SK-N-SH (cell line): ENCODE results near the gene PPRC1.

ENCODE experiments used
- EP300 ChIP-seq, 2 experiments: IDR thresholded peaks; 2 replicates each; pipeline versions ENCODE4 v1.4.0 to v1.6.1; 2012; ENCODE audit warnings: borderline replicate concordance in 1 of 2, low read depth in 1 of 2, low read length in 1 of 2
- GATA2 ChIP-seq: sonication (generic); formaldehyde crosslinking; IDR thresholded peaks from 2 replicates; pipeline ENCODE4 v1.5.0; 2020; ENCODE audit warnings: mild to moderate bottlenecking, missing genetic modification reagents
- POLR2AphosphoS5 ChIP-seq: IDR thresholded peaks from 2 replicates; pipeline ENCODE4 v1.6.1; 2012; ENCODE audit warnings: low read depth, low read length
- RAD21 ChIP-seq: IDR thresholded peaks from 2 replicates; pipeline ENCODE4 v1.6.1; 2012; ENCODE audit warnings: mild to moderate bottlenecking, low read length
- YY1 ChIP-seq: IDR thresholded peaks from 2 replicates; pipeline ENCODE4 v1.4.0; 2012; ENCODE audit warnings: low read depth, mild to moderate bottlenecking
- TF ChIP-seq, protein P1 (sequence below): fragments of 200-600 bp; sonication (generic); IDR thresholded peaks from 2 replicates; pipeline ENCODE4 v1.6.1; 2017; ENCODE audit warnings: antibody characterized with exemption, mild to moderate bottlenecking, moderate library complexity

DNA sequence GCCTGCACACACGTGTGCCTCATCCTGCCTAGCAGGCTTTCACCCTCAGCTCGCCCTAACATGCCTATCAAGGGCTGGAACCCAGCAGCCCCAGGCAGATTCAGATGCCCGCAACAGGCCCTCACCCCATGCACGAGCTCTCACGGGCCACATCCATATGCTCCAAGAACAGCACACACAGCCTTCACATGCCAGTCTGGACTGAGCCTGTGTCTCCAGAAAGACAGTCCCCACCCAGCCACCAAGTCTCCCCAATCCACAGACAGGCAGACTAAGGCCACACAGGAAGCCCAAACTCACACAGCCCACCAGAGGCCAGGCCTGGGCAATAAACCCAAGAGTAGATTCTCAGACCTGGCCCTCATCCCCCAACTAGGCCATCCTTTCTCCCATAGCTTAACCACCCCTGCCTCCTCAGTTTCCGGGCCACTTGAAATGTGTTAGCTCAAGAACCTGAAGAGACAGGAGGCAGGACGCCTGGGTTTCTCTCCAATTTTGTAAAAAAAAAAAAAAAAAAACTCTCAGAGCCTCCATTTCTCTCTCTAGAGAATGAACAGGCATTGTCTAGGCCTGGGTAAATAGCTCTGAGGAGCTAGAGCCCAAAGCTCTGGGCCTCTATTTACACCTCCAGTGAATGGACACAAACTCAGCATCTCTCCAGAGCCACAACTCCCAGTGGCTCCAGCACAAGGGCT lies 19.4 kb upstream of the PPRC1 start:
- TF ChIP-seq GATA2 (CRISPR knock-in tag) (no peak), EP300 (IDR thresholded peaks at IDR 0.05; ENCODE audit: borderline replicate concordance in 1 of 2, low read depth in 1 of 2, low read length in 1 of 2) (no peak), POLR2AphosphoS5 (no peak), RAD21 (no peak), YY1 (no peak)
- TF ChIP-seq, protein P1, sequence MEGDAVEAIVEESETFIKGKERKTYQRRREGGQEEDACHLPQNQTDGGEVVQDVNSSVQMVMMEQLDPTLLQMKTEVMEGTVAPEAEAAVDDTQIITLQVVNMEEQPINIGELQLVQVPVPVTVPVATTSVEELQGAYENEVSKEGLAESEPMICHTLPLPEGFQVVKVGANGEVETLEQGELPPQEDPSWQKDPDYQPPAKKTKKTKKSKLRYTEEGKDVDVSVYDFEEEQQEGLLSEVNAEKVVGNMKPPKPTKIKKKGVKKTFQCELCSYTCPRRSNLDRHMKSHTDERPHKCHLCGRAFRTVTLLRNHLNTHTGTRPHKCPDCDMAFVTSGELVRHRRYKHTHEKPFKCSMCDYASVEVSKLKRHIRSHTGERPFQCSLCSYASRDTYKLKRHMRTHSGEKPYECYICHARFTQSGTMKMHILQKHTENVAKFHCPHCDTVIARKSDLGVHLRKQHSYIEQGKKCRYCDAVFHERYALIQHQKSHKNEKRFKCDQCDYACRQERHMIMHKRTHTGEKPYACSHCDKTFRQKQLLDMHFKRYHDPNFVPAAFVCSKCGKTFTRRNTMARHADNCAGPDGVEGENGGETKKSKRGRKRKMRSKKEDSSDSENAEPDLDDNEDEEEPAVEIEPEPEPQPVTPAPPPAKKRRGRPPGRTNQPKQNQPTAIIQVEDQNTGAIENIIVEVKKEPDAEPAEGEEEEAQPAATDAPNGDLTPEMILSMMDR, result no peak
